GM18858 (cell line): ENCODE data around the gene TRHDE.

Experiments
- ATAC-seq: cut with Tn5 transposase; IDR thresholded peaks from one replicate; pipeline ENCODE4 v1.9.1; 2021; ENCODE audit not compliant: unreplicated experiment

TRHDE gene

GRCh38 chr12:72272091-72272661, at the start of gene TRHDE:
TSS of gene TRHDE (plus strand) at chr12:72272370. CDS start at chr12:72272644, 274 bp downstream.
- no peak for ATAC-seq

DNA sequence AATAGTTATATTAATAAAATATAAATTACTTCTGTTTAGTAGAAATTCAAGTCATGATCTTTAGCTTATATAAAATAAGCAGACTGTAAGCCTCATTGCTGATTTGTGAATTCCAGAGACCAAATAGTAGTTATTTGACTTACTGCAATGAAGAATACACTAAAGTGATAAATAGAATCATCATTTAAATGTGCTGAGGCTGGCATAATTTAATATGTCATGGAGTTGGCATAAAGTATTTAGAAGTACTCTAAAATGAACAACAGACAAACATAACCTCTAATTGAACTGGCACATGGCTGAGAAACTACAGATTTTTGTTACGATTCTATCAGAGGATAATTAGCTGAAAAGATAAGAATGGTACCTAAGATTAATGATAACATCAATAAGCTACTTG, 45.7 kb upstream of the TRHDE start:
- no peak for ATAC-seq

DNA sequence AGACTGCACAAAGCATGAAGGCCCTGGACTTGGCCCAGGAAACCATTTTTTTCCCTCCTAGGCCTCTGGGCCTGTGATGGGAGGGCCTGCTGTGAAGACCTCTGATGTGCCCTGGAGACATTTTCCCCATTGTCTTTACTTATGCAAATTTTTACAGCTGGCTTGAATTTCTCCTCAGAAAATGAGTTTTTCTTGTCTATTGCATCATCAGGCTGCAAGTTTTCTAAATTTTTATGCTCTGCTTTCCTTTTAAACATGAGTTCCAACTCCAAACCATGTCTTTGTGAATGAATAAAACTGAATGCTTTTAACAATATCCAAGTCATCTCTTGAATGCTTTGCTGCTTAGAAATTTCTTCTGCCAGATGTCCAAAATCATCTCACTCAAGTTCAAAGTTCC, 43.7 kb upstream of the TRHDE start:
- no peak for ATAC-seq

GRCh38 chr12:72230589-72230988, 41.6 kb upstream of the TRHDE start:
- no peak for ATAC-seq

- ATAC-seq, result no peak
Measured at GRCh38 chr12:72234886-72235285, 37.3 kb upstream of the TRHDE start.

GRCh38 chr12:72236071-72236705, 36.0 kb upstream of the TRHDE start:
- ATAC-seq, result no peak

GRCh38 chr12:72241552-72241951, 30.6 kb upstream of the TRHDE start:
- ATAC-seq, result no peak

DNA sequence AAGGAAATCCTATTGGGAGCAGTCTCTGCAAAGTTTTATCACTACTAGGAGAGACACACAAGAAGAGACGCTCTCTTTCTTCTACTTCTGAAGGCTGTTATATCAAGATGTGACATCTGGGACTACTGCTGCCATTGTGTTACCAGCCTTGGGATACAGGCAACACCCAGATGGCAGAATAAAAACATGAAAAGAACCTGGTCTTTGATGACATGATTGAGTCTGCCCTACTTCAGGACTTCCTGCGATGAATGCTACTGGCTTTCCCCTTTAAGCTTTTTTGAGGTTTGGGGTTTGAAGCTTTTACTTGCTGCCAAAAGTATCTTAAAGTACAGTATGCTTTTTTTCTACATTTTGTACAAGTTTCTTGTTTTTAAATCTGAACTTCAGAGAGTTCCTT, 29.2 kb upstream of the TRHDE start:
- no peak for ATAC-seq

DNA sequence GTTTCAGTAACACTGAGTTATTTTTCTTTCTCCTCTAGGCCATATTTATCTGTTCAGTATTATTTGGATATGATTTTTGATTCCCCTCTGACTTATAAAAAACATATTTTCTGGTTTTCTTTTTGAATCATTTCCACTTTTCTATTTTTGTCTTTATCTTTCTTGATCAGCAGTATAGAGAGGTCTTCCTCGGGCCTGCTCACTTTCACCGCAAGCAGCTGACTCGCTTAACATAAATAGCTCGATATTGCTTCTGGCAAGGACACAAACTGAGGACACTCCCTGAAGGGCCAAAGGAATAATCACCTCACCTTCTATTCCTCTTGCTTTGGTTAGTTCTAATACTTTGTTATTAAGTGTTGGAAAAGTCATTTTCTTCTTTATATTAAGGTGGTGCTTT, 25.8 kb upstream of the TRHDE start:
- no peak for ATAC-seq

DNA sequence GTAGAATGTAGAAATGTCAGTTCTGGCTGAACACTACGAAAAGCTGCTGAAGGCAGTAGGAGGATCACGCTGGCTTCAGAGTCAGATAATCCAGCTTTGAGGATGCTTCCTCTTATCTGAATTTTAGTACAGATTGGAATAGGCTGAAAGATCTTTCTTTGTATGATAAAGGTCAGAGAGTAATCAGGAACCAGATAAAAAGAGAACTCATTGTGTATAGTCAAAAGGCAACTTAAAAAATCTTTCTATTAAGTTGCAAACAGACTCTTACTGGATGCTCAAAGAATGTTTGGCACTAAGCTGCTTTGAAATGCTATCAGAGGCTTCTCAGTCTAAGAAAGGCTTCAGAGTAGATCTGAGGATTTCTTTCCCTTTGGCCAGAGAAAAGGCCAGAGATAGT, 21.8 kb upstream of the TRHDE start:
- no peak for ATAC-seq

DNA sequence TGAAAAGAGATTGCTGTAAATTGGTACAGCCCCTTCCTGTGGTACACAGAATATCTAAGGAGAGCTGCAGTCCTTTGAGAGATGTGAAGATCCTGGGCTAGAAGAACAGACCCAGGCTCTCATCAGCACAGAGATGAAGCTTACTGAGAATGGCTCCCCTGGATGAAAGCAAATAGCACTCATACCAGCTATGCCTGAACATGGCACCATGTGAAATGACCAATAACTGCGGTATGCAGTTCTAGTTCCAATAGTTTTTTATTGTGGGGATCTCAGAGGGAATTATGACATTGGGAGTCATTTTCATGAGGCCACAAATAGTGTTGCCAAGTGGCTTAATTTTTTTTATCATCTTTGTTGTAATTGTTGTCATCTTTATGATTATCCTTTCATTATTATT, 15.4 kb upstream of the TRHDE start:
- ATAC-seq, result no peak

GRCh38 chr12:72261885-72262284, 10.3 kb upstream of the TRHDE start:
- no peak for ATAC-seq

DNA sequence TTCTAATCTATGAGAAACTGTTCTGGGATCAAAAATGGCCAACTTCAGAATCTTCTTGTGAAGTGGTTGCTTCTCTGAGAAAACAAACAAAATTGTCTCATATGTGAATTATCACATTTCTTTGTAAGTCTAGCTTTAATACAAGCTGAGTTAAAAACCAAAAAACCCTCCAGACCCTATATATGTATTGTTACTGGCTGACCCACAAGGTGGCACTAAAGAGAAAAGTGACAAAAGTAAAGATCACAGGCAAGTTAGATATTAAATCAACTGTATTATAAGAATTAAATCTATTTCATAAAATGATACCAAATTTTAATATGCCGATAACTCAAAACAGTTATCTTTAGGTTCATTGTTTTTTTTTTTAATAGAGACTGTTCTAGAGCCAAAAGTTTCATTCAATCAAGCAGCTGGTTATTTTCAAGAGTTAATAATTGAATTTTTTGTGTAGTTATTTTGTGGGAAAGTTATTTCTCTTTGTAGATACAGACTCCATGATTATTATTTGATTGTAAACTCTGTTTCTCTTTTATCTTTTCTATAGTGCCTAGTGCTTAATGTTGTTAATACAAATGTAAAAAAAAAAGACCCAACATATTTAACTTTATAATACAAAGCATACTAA, 7.5 kb upstream of the TRHDE start:
- ATAC-seq, result no peak

DNA sequence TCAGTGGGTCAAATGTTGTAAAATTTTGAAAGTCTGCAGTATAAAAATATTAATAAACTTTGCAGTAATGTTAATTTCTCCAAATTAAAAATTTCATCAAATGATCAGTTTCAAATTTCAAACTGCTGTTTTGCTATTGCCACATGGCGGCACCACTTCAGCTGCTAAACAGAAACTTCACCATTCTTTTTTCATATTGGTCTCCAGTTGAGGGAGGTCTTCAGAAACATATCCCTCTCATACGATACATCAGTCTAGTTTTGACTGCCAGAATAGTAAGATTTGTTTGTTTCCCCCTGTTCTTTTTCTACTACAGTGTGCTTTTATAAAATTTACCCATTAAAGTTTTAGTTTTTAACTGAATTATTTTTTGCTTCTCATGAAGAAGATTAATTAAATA, 4.2 kb upstream of the TRHDE start:
- ATAC-seq, result no peak

GRCh38 chr12:72268386-72268785, 3.8 kb upstream of the TRHDE start:
- no peak for ATAC-seq

GRCh38 chr12:72269491-72269890, 2.7 kb upstream of the TRHDE start:
- ATAC-seq, result no peak

DNA sequence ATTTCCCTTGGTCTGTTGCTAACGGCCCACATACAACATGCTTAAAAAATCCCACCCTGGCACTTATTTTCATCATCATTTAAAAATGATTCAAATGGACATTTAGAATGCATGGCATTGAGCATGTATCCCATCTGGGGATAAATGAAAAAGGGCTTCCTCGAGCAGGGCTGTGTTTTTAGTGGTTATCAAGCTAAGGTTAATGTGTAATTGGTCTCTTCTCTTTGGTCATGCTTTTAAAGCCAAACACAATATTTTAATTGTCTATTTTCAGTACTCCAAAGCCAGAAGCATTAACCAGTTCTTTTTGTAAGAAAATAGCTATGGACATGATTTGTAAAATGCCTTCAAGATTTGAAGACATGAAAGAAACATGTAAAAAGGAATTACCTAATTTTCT, 1.9 kb upstream of the TRHDE start:
- ATAC-seq, result no peak

- ATAC-seq, result no peak
Measured at GRCh38 chr12:72270961-72271360, 1.2 kb upstream of the TRHDE start.

GRCh38 chr12:72271451-72272090, 599 bp upstream of the TRHDE start:
- no peak for ATAC-seq

DNA sequence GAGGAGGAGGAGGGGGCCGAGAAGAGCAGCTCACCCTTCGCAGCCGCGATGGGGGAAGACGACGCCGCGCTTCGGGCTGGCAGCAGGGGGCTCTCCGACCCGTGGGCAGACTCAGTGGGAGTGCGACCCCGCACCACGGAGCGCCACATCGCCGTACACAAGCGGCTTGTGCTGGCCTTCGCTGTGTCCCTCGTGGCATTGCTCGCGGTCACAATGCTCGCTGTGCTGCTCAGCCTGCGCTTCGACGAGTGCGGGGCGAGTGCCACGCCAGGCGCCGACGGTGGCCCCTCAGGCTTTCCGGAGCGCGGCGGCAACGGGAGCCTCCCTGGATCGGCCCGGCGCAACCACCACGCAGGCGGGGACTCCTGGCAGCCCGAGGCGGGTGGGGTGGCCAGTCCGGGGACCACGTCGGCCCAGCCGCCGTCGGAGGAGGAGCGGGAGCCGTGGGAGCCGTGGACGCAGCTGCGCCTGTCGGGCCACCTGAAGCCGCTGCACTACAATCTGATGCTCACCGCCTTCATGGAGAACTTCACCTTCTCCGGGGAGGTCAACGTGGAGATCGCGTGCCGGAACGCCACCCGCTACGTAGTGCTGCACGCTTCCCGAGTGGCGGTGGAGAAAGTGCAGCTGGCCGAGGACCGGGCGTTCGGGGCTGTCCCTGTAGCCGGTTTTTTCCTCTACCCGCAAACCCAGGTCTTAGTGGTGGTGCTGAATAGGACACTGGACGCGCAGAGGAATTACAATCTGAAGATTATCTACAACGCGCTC, 745 bp downstream of the TRHDE start:
- ATAC-seq, result no peak

- ATAC-seq, result no peak
Measured at GRCh38 chr12:72273499-72273837, 1.3 kb downstream of the TRHDE start.
